NCI-H748 (cell line): Measurements from ENCODE around the gene ACSL6.

ENCODE experiments used
- DNase-seq: peaks from one replicate; lab custom pipeline; 2025; ENCODE audit not compliant: unreplicated experiment; lab: John Stamatoyannopoulos, UW

ACSL6 gene

GRCh38 chr5:132049559-132049958 lies 38.1 kb upstream of the ACSL6 start:
- DNase-seq = no peak

- no peak for DNase-seq
Measured at GRCh38 chr5:132049093-132049492, 37.6 kb upstream of the ACSL6 start.

GRCh38 chr5:132046880-132047299 lies 35.4 kb upstream of the ACSL6 start:
- DNase-seq = no peak

- DNase-seq = no peak
Measured at GRCh38 chr5:132044207-132044606, 32.7 kb upstream of the ACSL6 start.

- DNase-seq = no peak
Measured at GRCh38 chr5:132037353-132037752, 25.9 kb upstream of the ACSL6 start.

GRCh38 chr5:132033122-132033521 lies 21.7 kb upstream of the ACSL6 start:
- no peak for DNase-seq

GRCh38 chr5:132032196-132032595 lies 20.7 kb upstream of the ACSL6 start:
- DNase-seq = no peak

- no peak for DNase-seq
Measured at GRCh38 chr5:132030610-132031009, 19.2 kb upstream of the ACSL6 start.

- no peak for DNase-seq
Measured at GRCh38 chr5:132029609-132030330, 18.3 kb upstream of the ACSL6 start.

GRCh38 chr5:132027027-132027426 lies 15.6 kb upstream of the ACSL6 start:
- DNase-seq = no peak

- no peak for DNase-seq
Measured at GRCh38 chr5:132026516-132027008, 15.1 kb upstream of the ACSL6 start.

GRCh38 chr5:132025403-132025971 lies 14.0 kb upstream of the ACSL6 start:
- no peak for DNase-seq

GRCh38 chr5:132024789-132025402 lies 13.4 kb upstream of the ACSL6 start:
- DNase-seq = peak; percentile 5

- DNase-seq = no peak
Measured at GRCh38 chr5:132024117-132024435, 12.6 kb upstream of the ACSL6 start.

- DNase-seq = no peak
Measured at GRCh38 chr5:132023258-132024116, 12.0 kb upstream of the ACSL6 start.

GRCh38 chr5:132022737-132023136 lies 11.3 kb upstream of the ACSL6 start:
- no peak for DNase-seq

GRCh38 chr5:132021654-132022053 lies 10.2 kb upstream of the ACSL6 start:
- no peak for DNase-seq

GRCh38 chr5:132020568-132021339 lies 9.3 kb upstream of the ACSL6 start:
- DNase-seq = no peak

- no peak for DNase-seq
Measured at GRCh38 chr5:132019857-132020555, 8.5 kb upstream of the ACSL6 start.

GRCh38 chr5:132019337-132019736 lies 7.9 kb upstream of the ACSL6 start:
- no peak for DNase-seq
